Measurements from ENCODE around the gene GSG1L.

GSG1L gene

GRCh38 chr16:27841061-27841801, 222.3 kb downstream of the GSG1L start:
- no peak for DNase-seq

GRCh38 chr16:27840311-27841060, 223.0 kb downstream of the GSG1L start:
- no peak for DNase-seq

GRCh38 chr16:27839419-27839818, 224.1 kb downstream of the GSG1L start:
- DNase-seq = no peak

- DNase-seq = no peak
These were observed 224.9 kb downstream of the GSG1L start for GRCh38 chr16:27838536-27839175.

GRCh38 chr16:27829975-27830374, 233.5 kb downstream of the GSG1L start:
- no peak for DNase-seq

- DNase-seq = no peak
These were observed 234.8 kb downstream of the GSG1L start for GRCh38 chr16:27828671-27829070.

GRCh38 chr16:27827765-27828164, 235.7 kb downstream of the GSG1L start:
- DNase-seq = no peak

- no peak for DNase-seq
These were observed 236.6 kb downstream of the GSG1L start for GRCh38 chr16:27826893-27827289.

GRCh38 chr16:27826081-27826892, 237.2 kb downstream of the GSG1L start:
- DNase-seq = no peak

- DNase-seq = no peak
These were observed 238.7 kb downstream of the GSG1L start for GRCh38 chr16:27824786-27825185.

GRCh38 chr16:27824006-27824405, 239.5 kb downstream of the GSG1L start:
- DNase-seq = no peak

- no peak for DNase-seq
These were observed 240.1 kb downstream of the GSG1L start for GRCh38 chr16:27823421-27823820.

GRCh38 chr16:27822996-27823395, 240.5 kb downstream of the GSG1L start:
- no peak for DNase-seq

- DNase-seq = no peak
These were observed 241.0 kb downstream of the GSG1L start for GRCh38 chr16:27822529-27822928.

- no peak for DNase-seq
These were observed 242.7 kb downstream of the GSG1L start for GRCh38 chr16:27820646-27821345.

- no peak for DNase-seq
These were observed 243.5 kb downstream of the GSG1L start for GRCh38 chr16:27819881-27820610.

- no peak for DNase-seq
These were observed 244.2 kb downstream of the GSG1L start for GRCh38 chr16:27819356-27819755.

- DNase-seq = no peak
These were observed 245.3 kb downstream of the GSG1L start for GRCh38 chr16:27818246-27818645.

- no peak for DNase-seq
These were observed 246.5 kb downstream of the GSG1L start for GRCh38 chr16:27817038-27817437.

- DNase-seq = no peak
These were observed 247.0 kb downstream of the GSG1L start for GRCh38 chr16:27816561-27816960.

- no peak for DNase-seq
These were observed 249.9 kb downstream of the GSG1L start for GRCh38 chr16:27813591-27813990.

GRCh38 chr16:27811881-27812280, 251.6 kb downstream of the GSG1L start:
- no peak for DNase-seq
